AG09319 (cell line): ENCODE data around the gene DNAJC21.

ENCODE experiments used
- DNase-seq: peaks from one replicate; pipeline ENCODE4 v3.0.0-alpha.2; 2010; ENCODE audit warnings: low read depth; ENCODE audit errors: extremely low read depth
- CTCF ChIP-seq: IDR thresholded peaks from 2 replicates; pipeline ENCODE4 v1.5.1; 2011; ENCODE audit warnings: low read depth, mild to moderate bottlenecking, inconsistent platforms, low read length, moderate library complexity

Gene DNAJC21

GRCh38 chr5:34929134-34929719 is at the start of gene DNAJC21:
Gene DNAJC21, plus strand, starts transcription at chr5:34929559. Its CDS starts 261 bp downstream, at chr5:34929820.
- peak; percentile 92 for DNase-seq
- no peak for TF ChIP-seq CTCF

- no peak for DNase-seq
- TF ChIP-seq CTCF, result no peak
These were observed 48.1 kb upstream of the DNAJC21 start for GRCh38 chr5:34881246-34881645.

- DNase-seq, result no peak
- TF ChIP-seq CTCF, result no peak
These were observed 42.8 kb upstream of the DNAJC21 start for GRCh38 chr5:34886392-34887119.

GRCh38 chr5:34889394-34889793 is 40.0 kb upstream of the DNAJC21 start:
- no peak for DNase-seq

GRCh38 chr5:34891981-34892380 is 37.4 kb upstream of the DNAJC21 start:
- peak; percentile 90 for DNase-seq
- TF ChIP-seq CTCF, result no peak

More at GRCh38 chr5:34889394-34889793, 40.0 kb upstream of the DNAJC21 start:
- TF ChIP-seq CTCF, result no peak

GRCh38 chr5:34892414-34892813 is 36.9 kb upstream of the DNAJC21 start:
- TF ChIP-seq CTCF, result no peak
- no peak for DNase-seq

- no peak for DNase-seq
- TF ChIP-seq CTCF, result no peak
These were observed 34.6 kb upstream of the DNAJC21 start for GRCh38 chr5:34894716-34895115.
